Measurements from ENCODE around the gene CROT. TPM values are rescaled to one million over a fixed set of nuclear protein-coding genes. Genes with fewer than 3 reads are reported as not detected.
"Not testable (repeated sequence)": the region's sequence is repeated elsewhere in the genome, so short reads cannot be mapped to it uniquely, and the experiment has no call there.

Gene CROT
- total and polyA plus RNA-seq, 4 donors = 17.7 to 27.4 (median 21.1) TPM

- not testable (repeated sequence) for H3K9me3 ChIP-seq (ENCODE audit: control insufficient read depth, insufficient read depth, low read length); H3K4me1 ChIP-seq (ENCODE audit: control insufficient read depth, insufficient read depth, low read length); DNase-seq (ENCODE audit: low read depth in 4 of 6, low spot score in 6 of 6); H3K27me3 ChIP-seq (ENCODE audit: control insufficient read depth, insufficient read depth, low read length); H3K36me3 ChIP-seq (ENCODE audit: control insufficient read depth, insufficient read depth, low read length); H3K27ac ChIP-seq (ENCODE audit: low read depth, low read length); H3K4me3 ChIP-seq (ENCODE audit: low read depth, low read length)
- WGBS (ENCODE audit: insufficient coverage) = 94% methylated on average over 5 of the region's 8 CpGs
Observed at GRCh38 chr7:87319154-87319581, 26.3 kb upstream of the CROT start.

- Histone ChIP-seq H3K27ac (ENCODE audit: low read depth, low read length) (no peak overlapping the region), H3K36me3 (ENCODE audit: control insufficient read depth, insufficient read depth, low read length) (no peaks in the 10 kb centered on the region), H3K4me1 (ENCODE audit: control insufficient read depth, insufficient read depth, low read length) (no peaks in the 10 kb centered on the region), H3K9me3 (ENCODE audit: control insufficient read depth, insufficient read depth, low read length) (peaks cover 8% of the 10 kb centered on the region), H3K27me3 (ENCODE audit: control insufficient read depth, insufficient read depth, low read length) (no peaks in the 10 kb centered on the region), H3K4me3 (ENCODE audit: low read depth, low read length) (no peak overlapping the region)
- no peak for DNase-seq (ENCODE audit: low read depth in 4 of 6, low spot score in 6 of 6)
- no CpG with 5 or more reads among the region's 1 CpG for WGBS (ENCODE audit: insufficient coverage)
Observed at GRCh38 chr7:87322912-87323311, 22.6 kb upstream of the CROT start.

- WGBS (ENCODE audit: insufficient coverage) = 100% methylated on average over 1 of the region's 2 CpGs
- no peak overlapping the region for H3K4me3 ChIP-seq (ENCODE audit: low read depth, low read length)
- H3K4me1 ChIP-seq (ENCODE audit: control insufficient read depth, insufficient read depth, low read length) = no peaks in the 10 kb centered on the region
- DNase-seq (ENCODE audit: low read depth in 4 of 6, low spot score in 6 of 6) = no peak
- H3K27ac ChIP-seq (ENCODE audit: low read depth, low read length) = no peak overlapping the region
- peaks cover 18% of the 10 kb centered on the region for H3K9me3 ChIP-seq (ENCODE audit: control insufficient read depth, insufficient read depth, low read length)
- H3K27me3 ChIP-seq (ENCODE audit: control insufficient read depth, insufficient read depth, low read length) = no peaks in the 10 kb centered on the region
- H3K36me3 ChIP-seq (ENCODE audit: control insufficient read depth, insufficient read depth, low read length) = peaks cover 2% of the 10 kb centered on the region
Observed at GRCh38 chr7:87325576-87326370, 19.7 kb upstream of the CROT start.

- peak in 2 of 6 donors; percentile 13 to 25 for DNase-seq (ENCODE audit: low read depth in 4 of 6, low spot score in 6 of 6)
- H3K9me3 ChIP-seq (ENCODE audit: control insufficient read depth, insufficient read depth, low read length) = peaks cover 17% of the 10 kb centered on the region
- 100% methylated on average over 1 of the region's 3 CpGs for WGBS (ENCODE audit: insufficient coverage)
- H3K36me3 ChIP-seq (ENCODE audit: control insufficient read depth, insufficient read depth, low read length) = peaks cover 2% of the 10 kb centered on the region
- H3K27me3 ChIP-seq (ENCODE audit: control insufficient read depth, insufficient read depth, low read length) = no peaks in the 10 kb centered on the region
- H3K27ac ChIP-seq (ENCODE audit: low read depth, low read length) = no peak overlapping the region
- H3K4me1 ChIP-seq (ENCODE audit: control insufficient read depth, insufficient read depth, low read length) = no peaks in the 10 kb centered on the region
- H3K4me3 ChIP-seq (ENCODE audit: low read depth, low read length) = no peak overlapping the region
Observed at GRCh38 chr7:87328281-87328680, 17.2 kb upstream of the CROT start.

GRCh38 chr7:87330316-87330715 lies 15.1 kb upstream of the CROT start:
- Histone ChIP-seq H3K36me3 (ENCODE audit: control insufficient read depth, insufficient read depth, low read length) (peaks cover 2% of the 10 kb centered on the region), H3K4me1 (ENCODE audit: control insufficient read depth, insufficient read depth, low read length) (no peaks in the 10 kb centered on the region), H3K27me3 (ENCODE audit: control insufficient read depth, insufficient read depth, low read length) (no peaks in the 10 kb centered on the region), H3K4me3 (ENCODE audit: low read depth, low read length) (no peak overlapping the region), H3K27ac (ENCODE audit: low read depth, low read length) (no peak overlapping the region), H3K9me3 (ENCODE audit: control insufficient read depth, insufficient read depth, low read length) (peaks cover 17% of the 10 kb centered on the region)
- no CpG with 5 or more reads among the region's 3 CpGs for WGBS (ENCODE audit: insufficient coverage)
- DNase-seq (ENCODE audit: low read depth in 4 of 6, low spot score in 6 of 6) = no peak

GRCh38 chr7:87330942-87331341 lies 14.5 kb upstream of the CROT start:
- DNase-seq (ENCODE audit: low read depth in 4 of 6, low spot score in 6 of 6) = no peak
- Histone ChIP-seq H3K36me3 (ENCODE audit: control insufficient read depth, insufficient read depth, low read length) (peaks cover 2% of the 10 kb centered on the region), H3K27ac (ENCODE audit: low read depth, low read length) (no peak overlapping the region), H3K27me3 (ENCODE audit: control insufficient read depth, insufficient read depth, low read length) (no peaks in the 10 kb centered on the region), H3K4me1 (ENCODE audit: control insufficient read depth, insufficient read depth, low read length) (no peaks in the 10 kb centered on the region), H3K9me3 (ENCODE audit: control insufficient read depth, insufficient read depth, low read length) (peaks cover 17% of the 10 kb centered on the region), H3K4me3 (ENCODE audit: low read depth, low read length) (no peak overlapping the region)
- 76% methylated on average over 2 of the region's 2 CpGs for WGBS (ENCODE audit: insufficient coverage)

- Histone ChIP-seq H3K36me3 (ENCODE audit: control insufficient read depth, insufficient read depth, low read length) (peaks cover 2% of the 10 kb centered on the region), H3K4me1 (ENCODE audit: control insufficient read depth, insufficient read depth, low read length) (no peaks in the 10 kb centered on the region), H3K4me3 (ENCODE audit: low read depth, low read length) (no peak overlapping the region), H3K27ac (ENCODE audit: low read depth, low read length) (no peak overlapping the region), H3K9me3 (ENCODE audit: control insufficient read depth, insufficient read depth, low read length) (peaks cover 17% of the 10 kb centered on the region), H3K27me3 (ENCODE audit: control insufficient read depth, insufficient read depth, low read length) (no peaks in the 10 kb centered on the region)
- DNase-seq (ENCODE audit: low read depth in 4 of 6, low spot score in 6 of 6) = no peak
- 100% methylated on average over 1 of the region's 5 CpGs for WGBS (ENCODE audit: insufficient coverage)
Observed at GRCh38 chr7:87331687-87332252, 13.7 kb upstream of the CROT start.

- Histone ChIP-seq H3K4me1 (ENCODE audit: control insufficient read depth, insufficient read depth, low read length) (no peaks in the 10 kb centered on the region), H3K9me3 (ENCODE audit: control insufficient read depth, insufficient read depth, low read length) (peaks cover 13% of the 10 kb centered on the region), H3K27me3 (ENCODE audit: control insufficient read depth, insufficient read depth, low read length) (no peaks in the 10 kb centered on the region), H3K27ac (ENCODE audit: low read depth, low read length) (no peak overlapping the region), H3K4me3 (ENCODE audit: low read depth, low read length) (no peak overlapping the region), H3K36me3 (ENCODE audit: control insufficient read depth, insufficient read depth, low read length) (peaks cover 2% of the 10 kb centered on the region)
- DNase-seq (ENCODE audit: low read depth in 4 of 6, low spot score in 6 of 6) = no peak
- no CpG with 5 or more reads among the region's 2 CpGs for WGBS (ENCODE audit: insufficient coverage)
Observed at GRCh38 chr7:87332321-87332720, 13.1 kb upstream of the CROT start.

- no peak for DNase-seq (ENCODE audit: low read depth in 4 of 6, low spot score in 6 of 6)
- no peaks in the 10 kb centered on the region for H3K9me3 ChIP-seq (ENCODE audit: control insufficient read depth, insufficient read depth, low read length)
- no peaks in the 10 kb centered on the region for H3K27me3 ChIP-seq (ENCODE audit: control insufficient read depth, insufficient read depth, low read length)
- peaks cover 2% of the 10 kb centered on the region for H3K36me3 ChIP-seq (ENCODE audit: control insufficient read depth, insufficient read depth, low read length)
- no peak overlapping the region for H3K4me3 ChIP-seq (ENCODE audit: low read depth, low read length)
- H3K27ac ChIP-seq (ENCODE audit: low read depth, low read length) = no peak overlapping the region
- 94% methylated on average over 2 of the region's 4 CpGs for WGBS (ENCODE audit: insufficient coverage)
- H3K4me1 ChIP-seq (ENCODE audit: control insufficient read depth, insufficient read depth, low read length) = no peaks in the 10 kb centered on the region
Observed at GRCh38 chr7:87336136-87336535, 9.3 kb upstream of the CROT start.

- no peaks in the 10 kb centered on the region for H3K9me3 ChIP-seq (ENCODE audit: control insufficient read depth, insufficient read depth, low read length)
- H3K36me3 ChIP-seq (ENCODE audit: control insufficient read depth, insufficient read depth, low read length) = peaks cover 2% of the 10 kb centered on the region
- no peak overlapping the region for H3K4me3 ChIP-seq (ENCODE audit: low read depth, low read length)
- no peaks in the 10 kb centered on the region for H3K27me3 ChIP-seq (ENCODE audit: control insufficient read depth, insufficient read depth, low read length)
- H3K4me1 ChIP-seq (ENCODE audit: control insufficient read depth, insufficient read depth, low read length) = no peaks in the 10 kb centered on the region
- DNase-seq (ENCODE audit: low read depth in 4 of 6, low spot score in 6 of 6) = no peak
- H3K27ac ChIP-seq (ENCODE audit: low read depth, low read length) = no peak overlapping the region
- WGBS (ENCODE audit: insufficient coverage) = 94% methylated on average over 1 of the region's 2 CpGs
Observed at GRCh38 chr7:87337331-87337730, 8.1 kb upstream of the CROT start.
